Astrocyte (in vitro differentiated cells and primary cell): ENCODE data around the gene LRRC52. TPM values are rescaled to one million over a fixed set of nuclear protein-coding genes. Genes with fewer than 3 reads are reported as not detected.

Experiments
- DNase-seq: peaks from one replicate; pipeline ENCODE4 v3.0.0-alpha.2; 2010; ENCODE audit warnings: low read depth
- FAIRE-seq: peaks from 2 replicates; lab custom pipeline; 2011; peaks lifted over from hg19 to GRCh38; lab: Jason Lieb, UNC
- H2AFZ ChIP-seq: 2 replicates; pipeline ENCODE4 v1.6.0; 2012; ENCODE audit warnings: low read depth, low read length, inconsistent platforms
- H3K27ac ChIP-seq: 2 replicates; pipeline ENCODE4 v1.5.1; 2011; ENCODE audit warnings: low read depth, low read length, inconsistent platforms
- H3K27me3 ChIP-seq: 2 replicates; pipeline ENCODE4 v1.6.0; 2011; ENCODE audit warnings: low read length, inconsistent platforms; ENCODE audit not compliant: insufficient read depth
- H3K36me3 ChIP-seq: 2 replicates; pipeline ENCODE4 v1.5.1; 2011; ENCODE audit warnings: low read length, inconsistent platforms; ENCODE audit not compliant: insufficient read depth
- H3K4me1 ChIP-seq: 2 replicates; pipeline ENCODE4 v1.5.1; 2011; ENCODE audit warnings: low read length, inconsistent platforms; ENCODE audit not compliant: insufficient read depth
- H3K4me2 ChIP-seq: 2 replicates; pipeline ENCODE4 v1.6.0; 2012; ENCODE audit warnings: low read length, inconsistent platforms
- H3K4me3 ChIP-seq: 2 replicates; pipeline ENCODE4 v1.5.1; 2011; ENCODE audit warnings: low read depth, mild to moderate bottlenecking, low read length, inconsistent platforms; ENCODE audit not compliant: insufficient read depth
- H3K79me2 ChIP-seq: 2 replicates; pipeline ENCODE4 v1.6.0; 2012; ENCODE audit warnings: mild to moderate bottlenecking, low read length, inconsistent platforms; ENCODE audit not compliant: insufficient read depth
- H3K9ac ChIP-seq: 2 replicates; pipeline ENCODE4 v1.6.0; 2012; ENCODE audit warnings: mild to moderate bottlenecking, low read length, inconsistent platforms
- H3K9me3 ChIP-seq: 2 replicates; pipeline ENCODE4 v1.5.1; 2012; ENCODE audit warnings: low read depth, mild to moderate bottlenecking, low read length, inconsistent platforms; ENCODE audit not compliant: insufficient read depth
- H4K20me1 ChIP-seq: 2 replicates; pipeline ENCODE4 v1.6.0; 2012; ENCODE audit warnings: low read length, inconsistent platforms; ENCODE audit not compliant: insufficient read depth
- H3K27ac Mint-ChIP-seq: one replicate; pipeline ENCODE4 v1.8.0; 2021; ENCODE audit warnings: mild to moderate bottlenecking, mixed read lengths; ENCODE audit not compliant: unreplicated experiment
- H3K27me3 Mint-ChIP-seq: one replicate; pipeline ENCODE4 v1.8.0; 2021; ENCODE audit warnings: low read depth, mixed read lengths; ENCODE audit not compliant: unreplicated experiment
- H3K36me3 Mint-ChIP-seq: one replicate; pipeline ENCODE4 v1.8.0; 2021; ENCODE audit warnings: low read depth, mixed read lengths; ENCODE audit not compliant: unreplicated experiment
- H3K4me1 Mint-ChIP-seq: one replicate; pipeline ENCODE4 v1.8.0; 2021; ENCODE audit warnings: low read depth, mixed read lengths; ENCODE audit not compliant: unreplicated experiment
- H3K4me3 Mint-ChIP-seq: one replicate; pipeline ENCODE4 v1.8.0; 2021; ENCODE audit warnings: mild to moderate bottlenecking, moderate library complexity, mixed read lengths; ENCODE audit not compliant: unreplicated experiment
- H3K9me3 Mint-ChIP-seq: one replicate; pipeline ENCODE4 v1.8.0; 2021; ENCODE audit warnings: mild to moderate bottlenecking, mixed read lengths; ENCODE audit not compliant: unreplicated experiment
- EZH2 ChIP-seq: IDR thresholded peaks from 2 replicates; pipeline ENCODE4 v1.6.1; 2012; ENCODE audit warnings: mild to moderate bottlenecking, low read length, inconsistent platforms; ENCODE audit not compliant: insufficient read depth
- total RNA-seq: library from RNA; stranded (reverse); gene quantifications from 2 replicates; pipeline ENCODE4 v1.2.1, GENCODE V29; 2021
- TF ChIP-seq, protein P1 (sequence below): IDR thresholded peaks from 2 replicates; pipeline ENCODE4 v1.5.1; 2011; ENCODE audit warnings: low read depth, mild to moderate bottlenecking, inconsistent platforms, low read length, moderate library complexity; ENCODE audit not compliant: insufficient read depth

Gene LRRC52
- total RNA-seq, 1 donor from 2014 or later = not detected

GRCh38 chr1:165501330-165501969, 42.4 kb upstream of the LRRC52 start:
- Mint-ChIP-seq H3K36me3 (no peaks in the 10 kb centered on the region), H3K4me1 (peaks cover 9% of the 10 kb centered on the region), H3K9me3 (no peaks in the 10 kb centered on the region), H3K27me3 (peaks cover 33% of the 10 kb centered on the region), H3K4me3 (no peak overlapping the region), H3K27ac (no peak overlapping the region)
- Histone ChIP-seq H3K27me3 (no peaks in the 10 kb centered on the region), H3K4me2 (no peak overlapping the region), H3K36me3 (no peaks in the 10 kb centered on the region), H3K4me1 (no peaks in the 10 kb centered on the region), H3K9ac (no peak overlapping the region), H3K27ac (no peak overlapping the region), H4K20me1 (no peaks in the 10 kb centered on the region), H3K9me3 (no peaks in the 10 kb centered on the region), H3K79me2 (no peaks in the 10 kb centered on the region), H3K4me3 (no peak overlapping the region), H2AFZ (no peak overlapping the region)
- FAIRE-seq (no peak), DNase-seq (no peak)
- TF ChIP-seq, protein P1, sequence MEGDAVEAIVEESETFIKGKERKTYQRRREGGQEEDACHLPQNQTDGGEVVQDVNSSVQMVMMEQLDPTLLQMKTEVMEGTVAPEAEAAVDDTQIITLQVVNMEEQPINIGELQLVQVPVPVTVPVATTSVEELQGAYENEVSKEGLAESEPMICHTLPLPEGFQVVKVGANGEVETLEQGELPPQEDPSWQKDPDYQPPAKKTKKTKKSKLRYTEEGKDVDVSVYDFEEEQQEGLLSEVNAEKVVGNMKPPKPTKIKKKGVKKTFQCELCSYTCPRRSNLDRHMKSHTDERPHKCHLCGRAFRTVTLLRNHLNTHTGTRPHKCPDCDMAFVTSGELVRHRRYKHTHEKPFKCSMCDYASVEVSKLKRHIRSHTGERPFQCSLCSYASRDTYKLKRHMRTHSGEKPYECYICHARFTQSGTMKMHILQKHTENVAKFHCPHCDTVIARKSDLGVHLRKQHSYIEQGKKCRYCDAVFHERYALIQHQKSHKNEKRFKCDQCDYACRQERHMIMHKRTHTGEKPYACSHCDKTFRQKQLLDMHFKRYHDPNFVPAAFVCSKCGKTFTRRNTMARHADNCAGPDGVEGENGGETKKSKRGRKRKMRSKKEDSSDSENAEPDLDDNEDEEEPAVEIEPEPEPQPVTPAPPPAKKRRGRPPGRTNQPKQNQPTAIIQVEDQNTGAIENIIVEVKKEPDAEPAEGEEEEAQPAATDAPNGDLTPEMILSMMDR = no peak
- no peak for TF ChIP-seq EZH2

DNA sequence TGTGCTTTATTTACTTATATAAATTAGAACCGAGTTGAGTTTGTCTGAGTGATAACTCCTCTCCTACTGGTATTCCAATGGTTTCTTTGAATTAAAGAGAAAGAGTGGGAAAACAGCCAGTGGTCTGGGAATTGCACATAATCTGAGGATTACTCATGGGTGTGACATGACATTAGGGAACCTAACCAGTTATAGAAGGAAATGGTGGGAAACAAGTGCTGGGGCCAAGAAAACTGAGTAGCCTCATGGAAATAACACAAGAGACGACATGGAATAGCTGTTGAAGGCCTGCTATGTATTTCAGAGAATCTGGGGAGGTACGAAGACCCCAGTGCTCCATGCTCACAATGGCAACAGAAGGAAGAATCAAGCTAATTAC, 41.8 kb upstream of the LRRC52 start:
- Histone ChIP-seq H3K4me1 (no peaks in the 10 kb centered on the region), H3K27ac (no peak overlapping the region), H3K79me2 (no peaks in the 10 kb centered on the region), H3K27me3 (no peaks in the 10 kb centered on the region), H3K9me3 (no peaks in the 10 kb centered on the region), H3K4me3 (no peak overlapping the region), H3K36me3 (no peaks in the 10 kb centered on the region), H2AFZ (no peak overlapping the region), H3K4me2 (no peak overlapping the region), H3K9ac (no peak overlapping the region), H4K20me1 (no peaks in the 10 kb centered on the region)
- no peaks in the 10 kb centered on the region for H3K9me3 Mint-ChIP-seq
- H3K4me3 Mint-ChIP-seq = no peak overlapping the region
- H3K36me3 Mint-ChIP-seq = no peaks in the 10 kb centered on the region
- no peak for DNase-seq
- no peak for TF ChIP-seq EZH2
- TF ChIP-seq, protein P1 = no peak
- no peak for FAIRE-seq
- H3K27ac Mint-ChIP-seq = no peak overlapping the region
- peaks cover 31% of the 10 kb centered on the region for H3K27me3 Mint-ChIP-seq
- H3K4me1 Mint-ChIP-seq = peaks cover 6% of the 10 kb centered on the region

GRCh38 chr1:165507570-165507969, 36.2 kb upstream of the LRRC52 start:
- FAIRE-seq = no peak

More at GRCh38 chr1:165507570-165507969, 36.2 kb upstream of the LRRC52 start:
- Histone ChIP-seq H3K36me3 (no peaks in the 10 kb centered on the region), H3K9me3 (no peaks in the 10 kb centered on the region), H3K27ac (no peak overlapping the region), H4K20me1 (no peaks in the 10 kb centered on the region), H3K4me1 (no peaks in the 10 kb centered on the region), H3K4me3 (no peak overlapping the region), H3K79me2 (no peaks in the 10 kb centered on the region), H3K9ac (no peak overlapping the region), H3K4me2 (no peak overlapping the region), H2AFZ (no peak overlapping the region), H3K27me3 (no peaks in the 10 kb centered on the region)
- TF ChIP-seq EZH2 = no peak
- TF ChIP-seq, protein P1 = no peak
- Mint-ChIP-seq H3K27me3 (peaks cover 32% of the 10 kb centered on the region), H3K4me3 (no peak overlapping the region), H3K9me3 (no peaks in the 10 kb centered on the region), H3K4me1 (peaks cover 2% of the 10 kb centered on the region), H3K27ac (no peak overlapping the region), H3K36me3 (no peaks in the 10 kb centered on the region)
- DNase-seq = no peak
